ENCODE measurements around the gene IL17C.

GRCh38 chr16:88593489-88593888 lies 44.9 kb upstream of the IL17C start:
- TF ChIP-seq SMC3 (IDR thresholded peaks at IDR 0.05; ENCODE audit: borderline replicate concordance, low read length) = no peak
- no peak for TF ChIP-seq KDM1A (IDR thresholded peaks at IDR 0.05; ENCODE audit: borderline replicate concordance)
- no peak for TF ChIP-seq CTCF (IDR thresholded peaks at IDR 0.05 in 2 of 3, conservative IDR thresholded peaks at IDR 0.05 in 1 of 3; ENCODE audit: control insufficient read depth in 2 of 3, extremely low read depth in 1 of 3, insufficient read depth in 1 of 3, low read depth in 3 of 3, low read length in 3 of 3)
- TF ChIP-seq JUND (IDR thresholded peaks at IDR 0.05; ENCODE audit: low read depth, low read length) = no peak
- no peak for TF ChIP-seq ATF3 (IDR thresholded peaks at IDR 0.05; ENCODE audit: borderline replicate concordance, extremely low read depth, low read depth, low read length)
- no peak for TF ChIP-seq ZNF24 (IDR thresholded peaks at IDR 0.05)
- no peak for TF ChIP-seq EP300 (IDR thresholded peaks at IDR 0.05; ENCODE audit: borderline replicate concordance in 1 of 2, control insufficient read depth in 1 of 2, low read depth in 2 of 2, low read length in 2 of 2)
- 0 out of 2 replicates have a peak, but pooled peaks have one; percentile 39 for TF ChIP-seq POLR2AphosphoS5 (IDR thresholded peaks at IDR 0.05; ENCODE audit: low read length)
- TF ChIP-seq NFIC (IDR thresholded peaks at IDR 0.05; ENCODE audit: low read depth, low read length) = no peak
- TF ChIP-seq FOXM1 (IDR thresholded peaks at IDR 0.05; ENCODE audit: low read depth, low read length) = no peak
